GM13977 (cell line): ENCODE results near the gene SPN.
"Not testable (repeated sequence)": the region's sequence is repeated elsewhere in the genome, so short reads cannot be mapped to it uniquely, and the experiment has no call there.

Experiments used
- DNase-seq: peaks from one replicate; pipeline ENCODE4 v3.0.0; 2012; ENCODE audit warnings: low spot score
- CTCF ChIP-seq: IDR thresholded peaks from 2 replicates; pipeline ENCODE4 v1.5.1; 2012; ENCODE audit warnings: mild to moderate bottlenecking, control low read depth; ENCODE audit not compliant: insufficient read depth; ENCODE audit errors: extremely low read depth, missing control alignments
- in situ Hi-C: fragments of 300-500 bp; cut with MboI; formaldehyde crosslinking; loops from one replicate; pipeline ENCODE4 v1.12.0; 2022; ENCODE audit warnings: low sequenced_read_pairs, low pct_unique_long_range_greater_than_20kb, mixed read lengths, inconsistent platforms; ENCODE audit not compliant: unreplicated experiment

The SPN gene

GRCh38 chr16:29663016-29663806 lies at the start of gene SPN:
TSS of gene SPN (plus strand) at chr16:29663247. CDS start at chr16:29663729, 482 bp downstream.
- in situ Hi-C loops = no loop called here
- TF ChIP-seq CTCF = no peak
- peak; percentile 82 for DNase-seq

GRCh38 chr16:29613307-29614057 lies 49.6 kb upstream of the SPN start:
- in situ Hi-C loops = not testable (repeated sequence)
- peak; percentile 86 for DNase-seq

GRCh38 chr16:29614691-29615314 lies 48.2 kb upstream of the SPN start:
- DNase-seq, in situ Hi-C loops: not testable (repeated sequence)

GRCh38 chr16:29616127-29616526 lies 46.9 kb upstream of the SPN start:
- in situ Hi-C loops = not testable (repeated sequence)

GRCh38 chr16:29620591-29620990 lies 42.5 kb upstream of the SPN start:
- in situ Hi-C loops = not testable (repeated sequence)
- peak; percentile 12 for DNase-seq
- TF ChIP-seq CTCF = peak; percentile 52

More at GRCh38 chr16:29616127-29616526, 46.9 kb upstream of the SPN start:
- DNase-seq = not testable (repeated sequence)

- DNase-seq, in situ Hi-C loops: not testable (repeated sequence)
These were observed 40.3 kb upstream of the SPN start for GRCh38 chr16:29622738-29623137.

GRCh38 chr16:29623253-29623652 lies 39.8 kb upstream of the SPN start:
- in situ Hi-C loops, DNase-seq: not testable (repeated sequence)

GRCh38 chr16:29625114-29625513 lies 37.9 kb upstream of the SPN start:
- DNase-seq, in situ Hi-C loops: not testable (repeated sequence)

GRCh38 chr16:29626778-29627331 lies 36.2 kb upstream of the SPN start:
- in situ Hi-C loops = not testable (repeated sequence)
- TF ChIP-seq CTCF = peak; percentile 2

GRCh38 chr16:29627661-29628075 lies 35.4 kb upstream of the SPN start:
- DNase-seq, in situ Hi-C loops: not testable (repeated sequence)

More at GRCh38 chr16:29626778-29627331, 36.2 kb upstream of the SPN start:
- DNase-seq = peak; percentile 26

- in situ Hi-C loops, DNase-seq: not testable (repeated sequence)
These were observed 34.3 kb upstream of the SPN start for GRCh38 chr16:29628707-29629106.

- in situ Hi-C loops, DNase-seq: not testable (repeated sequence)
These were observed 33.7 kb upstream of the SPN start for GRCh38 chr16:29629318-29629717.

- DNase-seq, in situ Hi-C loops: not testable (repeated sequence)
These were observed 31.4 kb upstream of the SPN start for GRCh38 chr16:29631658-29632057.

- in situ Hi-C loops, DNase-seq: not testable (repeated sequence)
These were observed 27.1 kb upstream of the SPN start for GRCh38 chr16:29635902-29636301.
